NCI-H460 (cell line): ENCODE data around the gene FBXL16. TPM values are rescaled to one million over a fixed set of nuclear protein-coding genes. Genes with fewer than 3 reads are reported as not detected.

Experiments
- DNase-seq: peaks from one replicate; pipeline ENCODE4 v3.0.0-alpha.2; 2016; ENCODE audit warnings: low read depth; ENCODE audit errors: extremely low read depth
- total RNA-seq: library from RNA; depleted of rRNA; stranded (reverse); fragments of >200 nt; shearing (Covaris generic); gene quantifications from 2 replicates; pipeline ENCODE4 v1.2.3, GENCODE V29; 2014

The FBXL16 gene
- total RNA-seq, 1 experiment from 2014 or later: 1.7 TPM

DNA sequence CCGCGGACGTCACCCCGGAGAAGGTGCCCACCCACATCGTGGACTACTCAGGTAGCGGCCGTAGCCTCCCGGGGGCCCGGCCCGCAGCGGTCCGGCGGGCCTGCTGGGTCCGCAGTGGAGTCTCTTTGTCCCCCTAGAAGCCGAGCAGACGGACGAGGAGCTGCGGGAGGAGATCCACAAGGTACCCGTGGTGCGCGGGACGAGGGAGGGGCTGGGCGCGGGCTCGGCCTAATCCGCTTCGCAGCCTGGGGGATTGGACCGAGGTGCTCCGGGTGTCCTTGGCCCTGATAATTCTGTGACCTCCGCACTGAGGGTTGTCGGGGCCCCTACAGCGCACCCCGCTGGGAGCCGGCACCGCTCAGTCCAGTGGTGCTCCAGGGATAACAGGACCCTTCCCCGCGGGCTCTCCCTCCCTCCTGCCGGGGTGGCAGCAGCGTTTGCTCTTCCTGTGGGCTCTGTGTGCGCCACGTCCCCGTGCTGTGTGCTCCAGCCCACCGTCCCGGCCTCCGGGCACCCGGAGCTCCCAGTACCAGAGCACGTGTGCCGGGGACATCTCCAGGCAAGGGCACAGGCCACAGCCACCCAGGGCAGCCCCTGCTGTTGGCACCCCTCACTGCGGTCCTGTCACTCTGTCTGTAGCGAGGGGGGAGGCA lies 37.0 kb downstream of the FBXL16 start:
- DNase-seq: no peak

DNA sequence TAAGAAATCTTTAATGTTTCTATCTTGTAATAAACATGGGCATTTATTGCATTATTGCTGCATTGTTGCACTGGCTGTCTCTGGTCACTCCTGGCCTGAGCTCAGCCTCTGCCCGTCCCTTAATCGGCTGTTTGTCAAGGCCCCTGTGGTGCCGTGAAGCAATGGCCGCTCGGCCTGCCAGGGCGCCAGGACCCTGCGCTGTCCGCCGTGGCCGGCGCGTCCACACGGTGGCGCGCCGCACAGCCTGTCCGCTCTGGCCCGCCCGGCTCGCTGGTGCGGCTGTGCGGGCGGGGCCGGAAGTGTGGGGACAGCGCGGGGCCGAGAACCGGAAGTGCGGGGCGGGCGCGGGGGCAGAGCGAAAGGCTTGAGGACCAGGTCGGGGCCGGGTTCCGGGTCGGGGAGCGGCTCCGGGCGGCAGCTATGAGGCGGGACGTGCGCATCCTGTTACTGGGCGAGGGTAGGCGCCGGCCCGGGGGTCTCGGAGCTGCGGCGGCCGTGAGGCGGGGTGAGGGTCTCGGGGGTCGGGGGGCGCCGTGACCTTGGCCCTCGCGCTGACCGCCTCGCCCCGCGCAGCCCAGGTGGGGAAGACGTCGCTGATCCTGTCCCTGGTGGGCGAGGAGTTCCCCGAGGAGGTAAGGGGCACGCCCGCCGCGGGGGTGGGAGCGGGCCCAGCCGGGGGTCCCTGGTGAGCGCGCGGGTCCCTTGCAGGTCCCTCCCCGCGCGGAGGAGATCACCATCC lies 37.7 kb downstream of the FBXL16 start, which contains the start of gene RHOT2:
Gene RHOT2, plus strand, starts transcription at position 353 of the 739 bp plus-strand sequence. Its CDS starts 68 bp downstream, at position 421.
- peak; percentile 87 for DNase-seq

DNA sequence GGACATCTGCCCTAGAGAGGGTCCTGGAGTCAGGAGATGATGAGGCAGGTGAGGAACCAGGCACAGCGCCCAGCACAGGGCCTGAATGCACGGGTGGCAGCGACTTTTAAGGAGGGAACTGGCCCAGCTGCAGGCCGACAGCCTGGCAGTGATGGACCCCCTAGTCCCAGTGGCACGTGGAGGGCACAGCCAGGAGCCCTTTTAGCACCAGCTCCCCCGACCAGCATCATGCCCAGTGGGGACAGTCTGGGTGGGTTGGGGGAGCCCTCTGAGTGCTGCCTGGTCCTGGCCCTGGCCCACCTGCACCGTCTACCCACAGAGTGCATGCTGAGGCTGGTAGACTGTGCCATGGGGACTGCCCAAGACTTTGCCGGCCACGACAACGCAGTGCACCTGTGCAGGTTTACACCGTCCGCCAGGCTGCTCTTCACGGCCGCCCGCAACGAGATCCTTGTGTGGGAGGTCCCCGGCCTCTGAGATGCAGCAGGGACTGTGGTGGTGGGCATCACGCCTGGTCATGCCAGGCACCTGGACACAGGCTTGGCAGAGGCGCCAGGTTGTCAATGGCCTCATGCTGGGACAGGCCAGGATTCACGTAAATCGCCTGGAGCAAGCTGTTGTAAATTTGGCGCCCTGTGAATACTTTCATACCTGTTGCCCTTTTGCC lies 38.4 kb downstream of the FBXL16 start:
- no peak for DNase-seq

GRCh38 chr16:666572-666971 lies 39.0 kb downstream of the FBXL16 start:
- DNase-seq: no peak

GRCh38 chr16:662597-662996 lies 43.0 kb downstream of the FBXL16 start:
- DNase-seq: no peak

GRCh38 chr16:662095-662494 lies 43.5 kb downstream of the FBXL16 start:
- no peak for DNase-seq

DNA sequence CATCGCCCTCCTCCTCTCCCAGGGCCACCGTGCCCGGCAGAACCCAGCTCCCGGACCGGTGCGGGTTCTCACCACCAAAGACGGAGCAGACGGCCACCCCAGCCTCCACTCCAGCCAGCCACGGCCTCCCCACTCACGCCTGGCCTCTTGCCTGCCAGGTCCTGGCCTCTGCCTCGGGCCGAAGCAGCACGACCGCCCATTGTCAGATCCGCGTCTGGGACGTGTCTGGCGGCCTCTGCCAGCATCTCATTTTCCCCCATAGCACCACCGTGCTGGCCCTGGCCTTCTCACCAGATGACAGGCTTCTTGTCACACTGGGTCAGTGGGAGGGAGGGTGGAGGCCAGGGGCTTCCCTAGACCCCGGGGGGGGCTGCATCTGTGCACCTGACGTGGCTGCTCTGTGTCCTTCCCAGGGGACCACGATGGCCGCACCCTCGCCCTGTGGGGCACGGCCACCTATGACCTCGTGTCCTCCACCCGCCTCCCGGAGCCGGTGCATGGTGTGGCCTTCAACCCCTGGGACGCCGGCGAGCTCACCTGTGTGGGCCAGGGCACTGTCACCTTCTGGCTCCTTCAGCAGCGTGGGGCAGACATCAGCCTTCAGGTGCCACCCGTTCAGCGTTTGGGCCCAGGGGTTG lies 44.3 kb downstream of the FBXL16 start:
- DNase-seq: no peak

DNA sequence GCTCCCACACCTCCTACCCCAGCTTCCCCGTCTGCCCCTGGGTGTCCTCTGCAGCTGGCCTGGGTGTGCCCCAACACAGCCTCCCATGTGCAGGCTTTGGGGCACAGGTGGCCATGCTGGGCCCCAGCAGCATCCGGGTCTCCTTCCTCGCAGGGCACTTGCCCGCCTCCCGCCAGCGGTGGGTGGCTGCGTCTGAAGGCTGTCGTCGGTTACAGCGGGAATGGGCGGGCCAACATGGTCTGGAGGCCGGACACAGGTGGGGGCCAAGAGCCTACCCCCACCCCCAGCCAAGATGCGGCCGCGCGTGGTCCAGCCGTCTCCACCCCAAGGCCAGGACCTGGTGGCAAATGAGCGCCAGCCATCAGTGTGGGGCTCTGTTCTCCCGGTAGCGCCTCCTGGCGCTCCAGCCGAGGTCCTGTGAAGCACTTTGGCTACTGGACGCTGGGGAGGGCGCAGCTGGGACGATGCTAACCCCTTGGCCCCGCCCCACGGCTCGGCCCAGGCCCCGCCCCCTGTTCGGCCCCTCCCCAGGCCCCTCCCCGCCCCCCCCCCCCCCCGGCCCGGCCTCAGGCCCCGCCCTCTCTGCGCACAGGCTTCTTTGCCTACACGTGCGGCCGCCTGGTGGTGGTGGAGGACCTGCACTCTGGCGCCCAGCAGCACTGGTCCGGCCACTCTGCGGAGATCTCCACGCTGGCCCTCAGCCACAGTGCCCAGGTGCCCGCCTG lies 45.0 kb downstream of the FBXL16 start:
- peak; percentile 90 for DNase-seq

DNA sequence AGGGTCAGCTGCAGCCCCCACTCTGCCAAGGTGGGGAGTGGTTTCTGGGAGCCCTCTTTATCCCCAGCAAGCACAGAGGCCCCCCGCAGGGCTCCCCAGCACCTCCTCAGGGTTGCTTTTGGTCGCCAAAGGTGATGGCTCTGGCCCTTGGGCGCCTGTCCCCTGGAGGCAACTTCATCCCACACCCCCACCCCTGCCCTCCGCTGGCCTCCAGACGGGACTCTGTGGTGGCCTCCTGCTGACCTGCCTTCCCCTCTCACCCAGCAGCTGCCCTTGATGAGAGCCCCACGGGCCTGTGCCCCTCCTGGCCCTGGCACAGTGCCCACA lies 45.5 kb downstream of the FBXL16 start:
- DNase-seq: no peak

DNA sequence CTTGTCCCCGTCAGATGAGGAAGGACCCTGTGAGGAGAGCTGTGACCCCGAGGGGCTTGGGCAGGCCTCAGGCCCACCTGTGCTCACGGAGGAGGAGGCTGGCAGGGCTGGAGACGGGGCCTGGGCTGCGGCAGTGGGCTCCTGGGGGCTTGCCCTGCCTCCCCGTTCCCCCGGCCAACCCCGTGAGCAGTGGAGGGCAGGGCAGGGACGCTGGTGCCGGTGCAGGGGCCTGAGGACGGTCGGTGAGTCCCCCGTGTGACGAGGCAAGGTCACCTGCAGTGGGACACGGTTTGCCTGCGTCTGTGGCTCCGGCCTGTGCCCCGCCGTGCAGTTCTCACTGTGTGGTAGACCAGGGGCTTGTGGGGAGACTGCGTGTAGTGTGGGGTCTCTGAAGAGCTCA lies 46.0 kb downstream of the FBXL16 start:
- no peak for DNase-seq

DNA sequence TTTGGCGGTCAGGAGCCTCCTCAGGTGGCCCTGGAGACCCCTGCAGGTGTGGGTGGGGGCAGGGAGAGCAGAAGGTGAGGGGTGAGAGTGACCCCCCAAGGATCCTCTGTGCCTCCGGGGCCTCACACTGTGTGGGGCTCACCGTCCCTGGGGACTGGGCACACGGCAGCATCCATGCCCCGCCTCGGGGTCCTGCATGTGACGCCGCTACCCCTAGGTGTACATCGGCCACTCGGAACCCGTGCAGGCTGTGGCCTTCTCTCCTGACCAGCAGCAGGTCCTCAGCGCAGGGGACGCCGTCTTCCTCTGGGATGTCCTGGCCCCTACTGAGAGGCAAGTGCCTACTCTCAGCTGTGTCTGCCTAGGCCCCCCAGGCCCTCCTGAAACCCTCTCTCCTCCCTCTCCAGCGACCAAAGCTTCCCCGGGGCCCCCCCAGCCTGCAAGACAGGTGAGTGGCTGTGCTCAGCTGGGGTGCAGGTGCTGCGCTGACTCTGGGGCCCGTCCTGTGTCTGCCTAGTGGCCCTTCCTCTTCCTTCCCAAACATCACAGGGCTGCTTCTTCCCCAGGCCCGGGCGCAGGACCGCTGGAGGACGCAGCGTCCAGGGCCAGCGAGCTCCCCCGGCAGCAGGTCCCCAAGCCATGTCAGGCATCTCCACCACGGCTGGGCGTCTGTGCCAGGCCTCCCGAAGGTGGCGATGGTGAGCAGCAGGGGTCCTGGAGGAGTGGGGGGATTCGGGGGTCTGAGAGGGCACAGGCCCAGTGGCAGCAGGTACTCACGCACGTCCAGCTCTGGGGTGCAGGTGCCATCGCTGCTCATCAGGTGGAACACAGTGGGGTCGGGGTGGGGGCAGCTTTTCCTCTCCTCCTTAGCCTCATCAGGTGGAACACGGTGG lies 46.7 kb downstream of the FBXL16 start:
- DNase-seq: no peak

DNA sequence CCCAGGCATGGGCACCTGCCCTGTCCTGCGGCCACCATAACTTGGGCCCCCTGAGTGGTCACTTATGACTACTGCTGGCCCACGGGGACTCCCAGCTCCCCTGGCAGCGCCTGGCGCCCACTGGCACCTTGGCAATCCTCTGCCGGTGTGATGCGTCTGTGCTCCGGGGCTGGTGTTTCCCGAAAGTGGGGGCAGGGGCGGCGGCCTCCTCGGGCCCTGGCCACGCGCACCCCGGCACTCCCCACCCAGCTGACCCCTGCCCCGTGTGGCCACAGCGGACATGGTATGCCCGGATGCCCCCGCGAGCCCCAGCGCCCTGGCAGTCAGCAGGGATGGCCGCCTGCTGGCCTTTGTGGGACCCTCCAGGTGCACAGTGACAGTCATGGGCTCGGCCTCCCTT lies 48.1 kb downstream of the FBXL16 start:
- no peak for DNase-seq

GRCh38 chr16:654034-654433 lies 51.6 kb downstream of the FBXL16 start:
- DNase-seq: no peak

DNA sequence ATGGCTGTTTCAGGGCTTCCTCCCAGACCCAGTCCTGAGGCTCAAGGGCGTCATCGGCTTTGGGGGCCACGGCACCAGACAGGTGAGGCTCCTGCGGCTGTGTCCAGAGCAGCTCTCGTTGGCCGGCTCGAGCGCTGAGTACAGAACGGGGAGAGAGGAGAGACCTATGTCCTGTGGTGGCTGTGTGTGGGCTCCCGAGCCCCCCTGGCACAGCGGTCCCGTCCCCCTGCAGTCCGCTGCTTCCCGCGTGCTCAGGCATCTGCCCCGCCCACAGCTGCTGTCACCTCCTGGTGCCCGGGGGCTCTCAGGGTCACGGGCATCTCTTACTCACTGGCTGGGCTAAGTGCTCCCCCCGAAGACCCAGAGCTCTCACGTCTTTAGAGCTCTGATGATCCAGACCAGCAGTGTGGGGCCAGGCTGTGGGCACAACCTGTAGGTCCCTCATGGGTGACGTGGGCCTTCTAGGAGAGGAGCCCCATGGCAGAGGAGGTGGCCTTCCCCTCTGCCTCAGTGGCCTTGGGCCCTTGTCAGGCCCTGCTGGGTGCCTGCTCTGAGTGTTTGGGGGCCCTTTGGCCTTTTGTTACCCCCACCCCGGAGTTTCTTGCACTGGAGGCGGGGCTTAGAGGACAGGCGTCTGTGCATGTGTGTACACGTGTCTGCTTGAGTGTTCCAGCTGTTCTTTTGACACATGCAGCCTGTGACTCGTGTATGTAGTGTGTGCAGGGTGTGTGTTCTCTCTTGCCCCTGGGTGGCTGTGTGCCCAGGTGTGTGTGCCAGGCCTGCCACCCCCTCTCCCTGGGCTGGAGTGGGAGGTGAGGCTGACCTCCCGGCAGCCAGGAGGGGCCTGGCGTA lies 52.9 kb downstream of the FBXL16 start:
- no peak for DNase-seq

DNA sequence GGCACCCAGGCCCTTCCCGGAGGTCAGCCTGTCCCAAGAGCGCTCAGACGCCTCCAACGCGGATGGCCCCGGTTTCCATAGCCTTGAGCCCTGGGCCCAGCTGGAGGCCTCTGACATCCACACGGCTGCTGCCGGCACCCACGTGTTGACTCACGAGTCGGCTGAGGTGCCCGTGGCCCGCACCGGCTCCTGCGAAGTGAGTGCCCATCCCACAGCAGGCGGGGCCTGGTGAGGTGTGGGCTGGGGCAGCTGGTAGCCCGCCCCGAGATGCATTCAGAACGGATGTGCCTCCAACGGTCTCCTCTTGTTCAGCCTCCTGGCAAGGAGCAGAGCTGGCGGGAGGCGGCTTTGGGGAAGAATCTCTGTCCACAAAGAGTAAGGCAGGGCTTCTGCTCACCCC lies 53.8 kb downstream of the FBXL16 start:
- DNase-seq: no peak

DNA sequence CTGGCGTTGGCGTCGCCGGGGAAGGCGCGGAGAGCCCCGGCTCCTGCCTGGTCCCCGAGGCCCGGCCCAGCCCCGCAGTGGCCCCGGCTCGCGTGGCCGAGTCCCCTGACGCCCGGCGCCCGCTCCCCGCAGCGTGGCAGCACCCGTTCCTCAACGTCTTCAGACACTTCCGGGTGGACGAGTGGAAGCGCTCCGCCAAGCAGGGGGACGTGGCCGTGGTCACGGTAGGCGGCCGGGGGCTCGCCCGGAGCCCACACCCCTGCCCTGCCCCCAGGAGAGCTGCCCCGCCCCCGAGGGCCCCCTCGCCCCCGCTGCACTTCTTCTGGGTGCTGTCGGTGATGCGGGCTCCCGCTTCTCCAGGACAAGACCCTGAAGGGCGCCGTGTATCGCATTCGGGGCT lies 56.0 kb downstream of the FBXL16 start:
- DNase-seq: no peak

GRCh38 chr16:648781-649589 lies 56.6 kb downstream of the FBXL16 start, which contains the start of gene WDR90:
Gene WDR90 (plus strand): TSS chr16:649365. CDS start chr16:649417, 52 bp downstream.
- peak; percentile 89 for DNase-seq
